ENCODE results near the gene ERG. TPM values are rescaled to one million over a fixed set of nuclear protein-coding genes. Genes with fewer than 3 reads are reported as not detected.

The ERG gene
- polyA plus RNA-seq, 2 of the 4 experiments (the other 2 are of a cell fraction), result not detected

GRCh38 chr21:38486221-38486620, 12.1 kb downstream of the ERG start (continued):
- TF ChIP-seq USF2 (IDR thresholded peaks at IDR 0.05), result no peak
- TF ChIP-seq NR3C1 (IDR thresholded peaks at IDR 0.05), result no peak
- TF ChIP-seq CBX2 (IDR thresholded peaks at IDR 0.05; ENCODE audit: borderline replicate concordance, low read depth), result no peak
- no peak for TF ChIP-seq SMC3 (IDR thresholded peaks at IDR 0.05)
- no peak for TF ChIP-seq RNF2 (IDR thresholded peaks at IDR 0.05; ENCODE audit: borderline replicate concordance, low read depth)

GRCh38 chr21:38479641-38480525, 18.4 kb downstream of the ERG start:
- no peak overlapping the region for H3K4me3 ChIP-seq
- 74% methylated on average over 9 of the region's 12 CpGs for WGBS (ENCODE audit: missing lambda C conversion rate)
- no peaks in the 10 kb centered on the region for H3K9me3 ChIP-seq
- H3K4me1 ChIP-seq, result no peaks in the 10 kb centered on the region
- H3K27ac ChIP-seq, result no peak overlapping the region
- ChIA-PET POLR2A (no interaction called here), CTCF (no interaction called here)
- DNase-seq (ENCODE audit: low read depth in 1 of 2, low spot score in 1 of 2) (no peak), ATAC-seq (no peak), FAIRE-seq (no peak)
- H3K4me2 ChIP-seq, result no peak overlapping the region
- TF ChIP-seq MAX (IDR thresholded peaks at IDR 0.05) (no peak), POLR2A (IDR thresholded peaks at IDR 0.05; ENCODE audit: low read length) (no peak), EHMT2 (IDR thresholded peaks at IDR 0.05; ENCODE audit: low read depth) (no peak), PBX3 (IDR thresholded peaks at IDR 0.05) (no peak), CTCF (IDR thresholded peaks at IDR 0.05) (no peak), NR3C1 (IDR thresholded peaks at IDR 0.05) (no peak)

GRCh38 chr21:38478782-38479181, 19.5 kb downstream of the ERG start:
- CTCF ChIA-PET, result no interaction called here
- DNase-seq (ENCODE audit: low read depth in 1 of 2, low spot score in 1 of 2) (no peak), FAIRE-seq (no peak), ATAC-seq (no peak)
- WGBS (ENCODE audit: missing lambda C conversion rate), result 44% methylated on average over 4 of the region's 4 CpGs
- H3K4me2 ChIP-seq, result no peak overlapping the region
- H3K9me3 ChIP-seq, result no peaks in the 10 kb centered on the region
- POLR2A ChIA-PET, result no interaction called here
- TF ChIP-seq HOXA7 (CRISPR knock-in tag; IDR thresholded peaks at IDR 0.05) (no peak), ESRRA (IDR thresholded peaks at IDR 0.05; ENCODE audit: borderline replicate concordance, low read length) (no peak), EHMT2 (IDR thresholded peaks at IDR 0.05; ENCODE audit: low read depth) (no peak), GATA3 (IDR thresholded peaks at IDR 0.05; ENCODE audit: borderline replicate concordance) (no peak), ZC3H11A (IDR thresholded peaks at IDR 0.05) (no peak), RARB (CRISPR knock-in tag; IDR thresholded peaks at IDR 0.05) (no peak), HDAC2 (IDR thresholded peaks at IDR 0.05) (no peak), E2F6 (IDR thresholded peaks at IDR 0.05; ENCODE audit: borderline replicate concordance, low read depth) (no peak), HMGXB4 (CRISPR knock-in tag; IDR thresholded peaks at IDR 0.05; ENCODE audit: borderline replicate concordance) (no peak), KDM5A (IDR thresholded peaks at IDR 0.05) (no peak), CTCF (IDR thresholded peaks at IDR 0.05) (no peak), CHD4 (IDR thresholded peaks at IDR 0.05; ENCODE audit: borderline replicate concordance) (no peak), ZNF302 (CRISPR knock-in tag; IDR thresholded peaks at IDR 0.05) (no peak), MAFK (IDR thresholded peaks at IDR 0.05; ENCODE audit: partially characterized antibody) (no peak), EHF (CRISPR knock-in tag; IDR thresholded peaks at IDR 0.05) (no peak), JUNB (IDR thresholded peaks at IDR 0.05) (no peak), HEYL (CRISPR knock-in tag; IDR thresholded peaks at IDR 0.05) (no peak)
- H3K4me1 ChIP-seq, result no peaks in the 10 kb centered on the region
- H3K27ac ChIP-seq, result no peak overlapping the region
- no peak overlapping the region for H3K4me3 ChIP-seq

Measured in A549 (cell line).